ENCODE results near the gene GHRL. TPM values are rescaled to one million over a fixed set of nuclear protein-coding genes. Genes with fewer than 3 reads are reported as not detected.

The GHRL gene
- total RNA-seq, 1 experiment from 2014 or later = 2.0 TPM

- H3K27me3 ChIP-seq (replicated peaks; ENCODE audit: insufficient read depth, low read depth, low read length, poor library complexity) = no peaks in the 10 kb centered on the region
- H3K36me3 ChIP-seq (ENCODE audit: insufficient read depth, low read length, poor library complexity, severe bottlenecking) = peaks cover 6% of the 10 kb centered on the region
- CTCF ChIA-PET = interaction anchor here (0.7 kb wide), 1 partner anchor 56 kb away, joined by 3 read pairs; no protein-coding TSS in a partner anchor
- no peak for TF ChIP-seq EZH2 (IDR thresholded peaks at IDR 0.05; ENCODE audit: borderline replicate concordance, low read depth, low read length, poor library complexity, severe bottlenecking)
- TF ChIP-seq, protein P1, sequence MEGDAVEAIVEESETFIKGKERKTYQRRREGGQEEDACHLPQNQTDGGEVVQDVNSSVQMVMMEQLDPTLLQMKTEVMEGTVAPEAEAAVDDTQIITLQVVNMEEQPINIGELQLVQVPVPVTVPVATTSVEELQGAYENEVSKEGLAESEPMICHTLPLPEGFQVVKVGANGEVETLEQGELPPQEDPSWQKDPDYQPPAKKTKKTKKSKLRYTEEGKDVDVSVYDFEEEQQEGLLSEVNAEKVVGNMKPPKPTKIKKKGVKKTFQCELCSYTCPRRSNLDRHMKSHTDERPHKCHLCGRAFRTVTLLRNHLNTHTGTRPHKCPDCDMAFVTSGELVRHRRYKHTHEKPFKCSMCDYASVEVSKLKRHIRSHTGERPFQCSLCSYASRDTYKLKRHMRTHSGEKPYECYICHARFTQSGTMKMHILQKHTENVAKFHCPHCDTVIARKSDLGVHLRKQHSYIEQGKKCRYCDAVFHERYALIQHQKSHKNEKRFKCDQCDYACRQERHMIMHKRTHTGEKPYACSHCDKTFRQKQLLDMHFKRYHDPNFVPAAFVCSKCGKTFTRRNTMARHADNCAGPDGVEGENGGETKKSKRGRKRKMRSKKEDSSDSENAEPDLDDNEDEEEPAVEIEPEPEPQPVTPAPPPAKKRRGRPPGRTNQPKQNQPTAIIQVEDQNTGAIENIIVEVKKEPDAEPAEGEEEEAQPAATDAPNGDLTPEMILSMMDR (conservative IDR thresholded peaks at IDR 0.05; ENCODE audit: low read depth, low read length) = no peak
- POLR2A ChIA-PET (ENCODE audit: low non-redundant PET) = interaction anchor here (0.6 kb wide), 1 partner anchor 35 kb away, joined by 3 read pairs; no protein-coding TSS in a partner anchor
- DNase-seq (ENCODE audit: low spot score) = no peak
- H3K27ac ChIP-seq (ENCODE audit: low read depth, low read length, poor library complexity, severe bottlenecking) = peak overlapping the region; percentile 78
- TSS peak; percentile 44 for BruUV-seq (replicated peaks)
- peaks cover 7% of the 10 kb centered on the region for H3K4me1 ChIP-seq (ENCODE audit: insufficient read depth, low read length, poor library complexity, severe bottlenecking)
- peak overlapping the region; percentile 63 for H3K4me3 ChIP-seq (ENCODE audit: low read depth, low read length, poor library complexity, severe bottlenecking)
- intact Hi-C loops (cut with micrococcal nuclease; ENCODE audit: unreplicated experiment) = no loop called here
- H3K9me3 ChIP-seq (ENCODE audit: low read depth, low read length, poor library complexity, severe bottlenecking) = peaks cover 15% of the 10 kb centered on the region
Measured at GRCh38 chr3:10247679-10248183, 45.0 kb downstream of the GHRL start.

DNA sequence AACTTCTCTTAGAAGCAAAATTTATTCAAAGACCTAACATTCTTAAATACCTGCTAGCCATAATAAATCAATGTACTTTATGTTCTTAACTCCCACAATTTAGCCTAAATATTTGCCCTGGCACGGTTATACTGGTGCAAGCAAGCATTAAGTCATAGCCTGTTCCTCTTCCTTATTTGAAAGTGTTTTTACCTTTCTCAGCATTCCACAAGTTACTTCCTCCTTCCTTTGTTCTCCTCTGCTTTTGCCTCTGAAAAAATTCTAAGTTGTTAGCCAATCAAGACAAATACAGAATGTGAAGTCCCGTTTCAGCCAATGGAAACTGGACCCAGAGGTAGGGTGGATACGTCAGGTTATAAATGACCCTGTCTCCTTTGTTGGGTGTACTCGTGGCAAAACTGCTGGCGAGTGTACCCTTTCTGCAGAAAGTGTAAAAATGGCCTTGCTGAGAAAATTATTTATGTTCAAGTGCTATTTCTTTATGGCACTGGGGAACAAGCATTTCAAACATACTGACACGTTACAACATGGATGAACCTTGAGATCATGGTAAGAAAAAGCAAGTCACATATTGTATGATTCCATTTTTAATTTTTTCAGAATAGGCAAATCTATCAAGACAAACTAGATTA, 47.5 kb downstream of the GHRL start:
- Histone ChIP-seq H3K36me3 (ENCODE audit: insufficient read depth, low read length, poor library complexity, severe bottlenecking) (no peaks in the 10 kb centered on the region), H3K9me3 (ENCODE audit: low read depth, low read length, poor library complexity, severe bottlenecking) (peaks cover 15% of the 10 kb centered on the region), H3K4me3 (ENCODE audit: low read depth, low read length, poor library complexity, severe bottlenecking) (no peak overlapping the region), H3K4me1 (ENCODE audit: insufficient read depth, low read length, poor library complexity, severe bottlenecking) (peaks cover 7% of the 10 kb centered on the region), H3K27ac (ENCODE audit: low read depth, low read length, poor library complexity, severe bottlenecking) (no peak overlapping the region), H3K27me3 (replicated peaks; ENCODE audit: insufficient read depth, low read depth, low read length, poor library complexity) (no peaks in the 10 kb centered on the region)
- intact Hi-C loops (cut with micrococcal nuclease; ENCODE audit: unreplicated experiment) = loop anchor here (2.0 kb wide), 1 partner anchor 36 kb away; no protein-coding TSS in a partner anchor
- CTCF ChIA-PET = no interaction called here
- POLR2A ChIA-PET (ENCODE audit: low non-redundant PET) = no interaction called here
- DNase-seq (ENCODE audit: low spot score) = no peak
- TF ChIP-seq, protein P1 (conservative IDR thresholded peaks at IDR 0.05; ENCODE audit: low read depth, low read length) = no peak
- no peak for TF ChIP-seq EZH2 (IDR thresholded peaks at IDR 0.05; ENCODE audit: borderline replicate concordance, low read depth, low read length, poor library complexity, severe bottlenecking)
- BruUV-seq (replicated peaks) = no TSS peak

DNA sequence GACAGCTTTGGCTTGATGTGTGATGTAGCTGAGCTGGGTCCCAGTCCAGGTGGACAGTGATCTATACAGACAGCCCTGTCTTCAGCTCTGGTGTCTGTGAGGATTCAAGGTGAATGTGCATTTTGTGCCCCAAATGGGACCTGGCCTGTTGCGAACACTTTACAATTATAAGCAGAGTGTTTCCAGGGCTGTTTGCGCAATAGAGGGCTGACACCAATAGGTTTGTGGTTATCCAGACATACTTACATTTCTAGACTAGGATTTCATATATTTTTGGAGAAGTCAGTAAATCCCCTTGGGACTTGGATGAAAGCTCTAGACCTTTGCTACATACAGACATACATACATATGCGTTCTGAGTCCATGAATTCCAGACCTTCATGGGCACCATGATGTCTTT, 48.7 kb downstream of the GHRL start:
- no TSS peak for BruUV-seq (replicated peaks)
- TF ChIP-seq, protein P1 (conservative IDR thresholded peaks at IDR 0.05; ENCODE audit: low read depth, low read length) = no peak
- TF ChIP-seq EZH2 (IDR thresholded peaks at IDR 0.05; ENCODE audit: borderline replicate concordance, low read depth, low read length, poor library complexity, severe bottlenecking) = no peak
- ChIA-PET POLR2A (ENCODE audit: low non-redundant PET) (no interaction called here), CTCF (no interaction called here)
- H3K4me1 ChIP-seq (ENCODE audit: insufficient read depth, low read length, poor library complexity, severe bottlenecking) = peaks cover 5% of the 10 kb centered on the region
- no peaks in the 10 kb centered on the region for H3K27me3 ChIP-seq (replicated peaks; ENCODE audit: insufficient read depth, low read depth, low read length, poor library complexity)
- peaks cover 15% of the 10 kb centered on the region for H3K9me3 ChIP-seq (ENCODE audit: low read depth, low read length, poor library complexity, severe bottlenecking)
- no peaks in the 10 kb centered on the region for H3K36me3 ChIP-seq (ENCODE audit: insufficient read depth, low read length, poor library complexity, severe bottlenecking)
- no peak for DNase-seq (ENCODE audit: low spot score)
- H3K27ac ChIP-seq (ENCODE audit: low read depth, low read length, poor library complexity, severe bottlenecking) = no peak overlapping the region
- no peak overlapping the region for H3K4me3 ChIP-seq (ENCODE audit: low read depth, low read length, poor library complexity, severe bottlenecking)
- intact Hi-C loops (cut with micrococcal nuclease; ENCODE audit: unreplicated experiment) = loop anchor here (2.0 kb wide), 1 partner anchor 35 kb away; no protein-coding TSS in a partner anchor

Measured in A673 (cell line).